ENCODE measurements around the gene SNTG2. TPM values are rescaled to one million over a fixed set of nuclear protein-coding genes. Genes with fewer than 3 reads are reported as not detected.

SNTG2 gene
- total and polyA plus RNA-seq, 4 donors: not detected

- H3K27me3 ChIP-seq (ENCODE audit: control insufficient read depth in 4 of 4, insufficient read depth in 4 of 4, low read length in 3 of 4): peaks cover 0 to 3% (median 0%) of the 10 kb centered on the region in 4 donors
- H3K27ac ChIP-seq (ENCODE audit: low read depth in 1 of 2, low read length in 2 of 2): no peak overlapping the region
- TF ChIP-seq JUND (IDR thresholded peaks at IDR 0.05) (no peak), ATF3 (IDR thresholded peaks at IDR 0.05) (no peak)
- WGBS: 66% methylated on average over 11 of the region's 11 CpGs
- no peak overlapping the region for H3K9ac ChIP-seq (ENCODE audit: low read depth in 1 of 2, low read length in 2 of 2)
- H3K4me3 ChIP-seq (ENCODE audit: low read depth in 1 of 3, low read length in 3 of 3): no peak overlapping the region
- no peaks in the 10 kb centered on the region for H3K4me1 ChIP-seq (ENCODE audit: control insufficient read depth in 4 of 4, insufficient read depth in 4 of 4, low read length in 3 of 4)
- no peaks in the 10 kb centered on the region for H3K9me3 ChIP-seq (ENCODE audit: control insufficient read depth in 4 of 4, low read length in 3 of 4)
- no peaks in the 10 kb centered on the region for H3K36me3 ChIP-seq (ENCODE audit: control insufficient read depth in 4 of 4, insufficient read depth in 3 of 4, low read depth in 1 of 4, low read length in 3 of 4)
- no peak for DNase-seq (ENCODE audit: low spot score)
Measured at GRCh38 chr2:1371082-1371481, 420.4 kb downstream of the SNTG2 start.

- Histone ChIP-seq H3K4me3 (ENCODE audit: low read depth in 1 of 3, low read length in 3 of 3) (no peak overlapping the region), H3K27me3 (ENCODE audit: control insufficient read depth in 4 of 4, insufficient read depth in 4 of 4, low read length in 3 of 4) (no peaks in the 10 kb centered on the region), H3K4me1 (ENCODE audit: control insufficient read depth in 4 of 4, insufficient read depth in 4 of 4, low read length in 3 of 4) (no peaks in the 10 kb centered on the region), H3K9me3 (ENCODE audit: control insufficient read depth in 4 of 4, low read length in 3 of 4) (no peaks in the 10 kb centered on the region), H3K9ac (ENCODE audit: low read depth in 1 of 2, low read length in 2 of 2) (no peak overlapping the region), H3K27ac (ENCODE audit: low read depth in 1 of 2, low read length in 2 of 2) (no peak overlapping the region), H3K36me3 (ENCODE audit: control insufficient read depth in 4 of 4, insufficient read depth in 3 of 4, low read depth in 1 of 4, low read length in 3 of 4) (no peaks in the 10 kb centered on the region)
- WGBS: 74% methylated on average over 12 of the region's 12 CpGs
- DNase-seq (ENCODE audit: low spot score): no peak
- TF ChIP-seq NR2F2 (IDR thresholded peaks at IDR 0.05): no peak
Measured at GRCh38 chr2:1373830-1374229, 423.2 kb downstream of the SNTG2 start.

- Histone ChIP-seq H3K4me3 (ENCODE audit: low read depth in 1 of 3, low read length in 3 of 3) (no peak overlapping the region), H3K36me3 (ENCODE audit: control insufficient read depth in 4 of 4, insufficient read depth in 3 of 4, low read depth in 1 of 4, low read length in 3 of 4) (no peaks in the 10 kb centered on the region), H3K4me1 (ENCODE audit: control insufficient read depth in 4 of 4, insufficient read depth in 4 of 4, low read length in 3 of 4) (no peaks in the 10 kb centered on the region), H3K27me3 (ENCODE audit: control insufficient read depth in 4 of 4, insufficient read depth in 4 of 4, low read length in 3 of 4) (no peaks in the 10 kb centered on the region), H3K27ac (ENCODE audit: low read depth in 1 of 2, low read length in 2 of 2) (no peak overlapping the region), H3K9me3 (ENCODE audit: control insufficient read depth in 4 of 4, low read length in 3 of 4) (no peaks in the 10 kb centered on the region), H3K9ac (ENCODE audit: low read depth in 1 of 2, low read length in 2 of 2) (no peak overlapping the region)
- no peak for DNase-seq (ENCODE audit: low spot score)
- TF ChIP-seq HNF4G (IDR thresholded peaks at IDR 0.05) (no peak), RAD21 (IDR thresholded peaks at IDR 0.05) (no peak), REST (IDR thresholded peaks at IDR 0.05) (no peak), RXRA (IDR thresholded peaks at IDR 0.05) (no peak), CTCF (IDR thresholded peaks at IDR 0.05; ENCODE audit: low read depth, low read length, missing input control) (no peak), FOXA1 (IDR thresholded peaks at IDR 0.05) (no peak), GABPA (IDR thresholded peaks at IDR 0.05 in 1 of 2, conservative IDR thresholded peaks at IDR 0.05 in 1 of 2) (no peak), SP1 (IDR thresholded peaks at IDR 0.05) (no peak), ZBTB33 (IDR thresholded peaks at IDR 0.05) (no peak), HNF4A (conservative IDR thresholded peaks at IDR 0.05) (no peak), EGR1 (IDR thresholded peaks at IDR 0.05; ENCODE audit: low read depth in 2 of 2) (no peak), NR2F2 (IDR thresholded peaks at IDR 0.05) (no peak)
- 76% methylated on average over 11 of the region's 11 CpGs for WGBS
Measured at GRCh38 chr2:1374287-1374686, 423.6 kb downstream of the SNTG2 start.
